Endothelial cell of umbilical vein (primary cell): ENCODE data around the gene IGF2R. TPM values are rescaled to one million over a fixed set of nuclear protein-coding genes. Genes with fewer than 3 reads are reported as not detected.

Experiments
- BruUV-seq: library from RNA; stranded (reverse); fragments of 400-500 nt; replicated peaks from 2 replicates; lab custom pipeline; 2021; lab: Mats Ljungman, UMichigan
- CTCF ChIA-PET: fragments of 300-600, 350-600 bp; sonication (Branson Sonifier 250); formaldehyde crosslinking; loops from one replicate; lab custom pipeline; 2021; ENCODE audit warnings: antibody characterized with exemption, inconsistent platforms; lab: Charles Lee
- POLR2A ChIA-PET: fragments of 300-600, 350-600 bp; sonication (Branson Sonifier 250); formaldehyde crosslinking; loops from one replicate; lab custom pipeline; 2021; ENCODE audit warnings: antibody characterized with exemption, inconsistent platforms; lab: Charles Lee
- DNase-seq: peaks from one replicate; pipeline ENCODE4 v3.0.0-alpha.2; 2011; ENCODE audit warnings: low read depth, low spot score
- FAIRE-seq: peaks from 2 replicates; lab custom pipeline; 2011; peaks lifted over from hg19 to GRCh38; lab: Jason Lieb, UNC
- H2AFZ ChIP-seq: 2 replicates; pipeline ENCODE4 v1.6.0; 2012; ENCODE audit warnings: low read depth, low read length, control low read depth, inconsistent platforms
- H3K27ac ChIP-seq: 2 replicates; pipeline ENCODE4 v1.5.1; 2011; ENCODE audit warnings: low read depth, mild to moderate bottlenecking, control low read depth, low read length, moderate library complexity; ENCODE audit not compliant: insufficient read depth
- H3K27me3 ChIP-seq, 2 experiments: 2 replicates each; pipeline versions ENCODE4 v1.6.0 to v1.6.1; 2011; ENCODE audit warnings: low read length in 2 of 2, mixed read lengths in 1 of 2; ENCODE audit not compliant: control insufficient read depth in 2 of 2, insufficient read depth in 2 of 2
- H3K36me3 ChIP-seq, 2 experiments: 2 replicates in 1 of 2; 3 replicates in 1 of 2; pipeline ENCODE4 v1.5.1; 2011; ENCODE audit warnings: low read length in 2 of 2, mild to moderate bottlenecking in 1 of 2, moderate library complexity in 1 of 2; ENCODE audit not compliant: control insufficient read depth in 2 of 2, insufficient read depth in 2 of 2; ENCODE audit errors: extremely low read depth in 1 of 2
- H3K4me1 ChIP-seq: 3 replicates; pipeline ENCODE4 v1.5.1; 2011; ENCODE audit warnings: mild to moderate bottlenecking, low read length; ENCODE audit not compliant: control insufficient read depth, insufficient read depth; ENCODE audit errors: extremely low read depth
- H3K4me2 ChIP-seq: 2 replicates; pipeline ENCODE4 v1.6.1; 2011; ENCODE audit warnings: low read length, control low read depth, mixed read lengths; ENCODE audit not compliant: insufficient read depth
- H3K4me3 ChIP-seq, 3 experiments: fragments of 200-600 bp in 1 of 3; sonication (generic), shearing (Covaris generic) in 1 of 3; replicated peaks in 1 of 3; 2 replicates each; pipeline ENCODE4 v1.5.1; 2011 to 2016; ENCODE audit warnings: control low read depth in 3 of 3, low read length in 3 of 3, mild to moderate bottlenecking in 2 of 3, inconsistent platforms in 1 of 3, low read depth in 1 of 3, moderate library complexity in 1 of 3; ENCODE audit not compliant: insufficient read depth in 1 of 3
- H3K79me2 ChIP-seq: 2 replicates; pipeline ENCODE4 v1.6.0; 2012; ENCODE audit warnings: low read length, inconsistent platforms; ENCODE audit not compliant: control insufficient read depth, insufficient read depth
- H3K9ac ChIP-seq: replicated peaks from 2 replicates; pipeline ENCODE3; 2011; ENCODE audit warnings: low read length, control low read depth; ENCODE audit not compliant: insufficient read depth; ENCODE audit errors: extremely low read depth
- H3K9me1 ChIP-seq: replicated peaks from 3 replicates; pipeline ENCODE4 v1.6.0; 2011; ENCODE audit warnings: mild to moderate bottlenecking, low read length; ENCODE audit not compliant: control insufficient read depth, insufficient read depth; ENCODE audit errors: extremely low read depth
- H3K9me3 ChIP-seq: replicated peaks from 2 replicates; pipeline ENCODE4 v1.5.1; 2012; ENCODE audit warnings: low read length, inconsistent platforms; ENCODE audit not compliant: control insufficient read depth, insufficient read depth
- H4K20me1 ChIP-seq: replicated peaks from 2 replicates; pipeline ENCODE3; 2011; ENCODE audit warnings: mild to moderate bottlenecking, low read length; ENCODE audit not compliant: control insufficient read depth, insufficient read depth; ENCODE audit errors: extremely low read depth
- EZH2 ChIP-seq: IDR thresholded peaks from 2 replicates; pipeline ENCODE4 v1.6.1; 2012; ENCODE audit warnings: borderline replicate concordance, low read depth, mild to moderate bottlenecking, moderate library complexity, low read length, inconsistent platforms; ENCODE audit not compliant: severe bottlenecking
- FOS ChIP-seq: IDR thresholded peaks from 2 replicates; pipeline ENCODE4 v1.6.1; 2011; ENCODE audit warnings: mild to moderate bottlenecking, low read length, moderate library complexity, borderline replicate concordance; ENCODE audit not compliant: insufficient read depth
- GATA2 ChIP-seq: IDR thresholded peaks from 2 replicates; pipeline ENCODE4 v1.7.0; 2011; ENCODE audit warnings: low read depth, mild to moderate bottlenecking, moderate library complexity, mixed read lengths, low read length; ENCODE audit not compliant: insufficient read length, insufficient read depth
- JUN ChIP-seq: IDR thresholded peaks from 2 replicates; pipeline ENCODE4 v1.6.1; 2011; ENCODE audit warnings: borderline replicate concordance, low read depth; ENCODE audit not compliant: insufficient read length, insufficient read depth
- MYC ChIP-seq: IDR thresholded peaks from one replicate; pipeline ENCODE4 v1.6.1; 2011; ENCODE audit warnings: mild to moderate bottlenecking, low read depth, low read length
- POLR2A ChIP-seq: IDR thresholded peaks from 2 replicates; pipeline ENCODE4 v1.6.1; 2012; ENCODE audit warnings: low read depth, mild to moderate bottlenecking, control low read depth, low read length
- POLR2AphosphoS5 ChIP-seq: IDR thresholded peaks from 2 replicates; pipeline ENCODE4 v1.6.1; 2012; ENCODE audit warnings: low read depth, mild to moderate bottlenecking, control low read depth, low read length, moderate library complexity; ENCODE audit not compliant: insufficient read depth
- dilution Hi-C: fragments of 300-500 bp; cut with MboI; formaldehyde crosslinking; loops from one replicate; pipeline ENCODE4 v1.15.0; 2019; ENCODE audit warnings: low sequenced_read_pairs; ENCODE audit not compliant: extremely low pct_ligation_motif_present
- intact Hi-C: fragments of 100-400 bp; cut with micrococcal nuclease; formaldehyde crosslinking; loops from one replicate; pipeline ENCODE4 v1.10.0; 2022
- polyA plus RNA-seq, 4 experiments: library from polyadenylated mRNA; depleted of rRNA in 3 of 4; stranded (reverse) in 3 of 4; unstranded in 1 of 4; fragments of >200 nt; gene quantifications; 2 replicates each; pipeline versions ENCODE4 v1.2.1 to v1.2.3, GENCODE V29; 2011 to 2012; ENCODE audit warnings: missing spikeins in 1 of 4
- total RNA-seq: library from RNA; stranded (reverse); gene quantifications from 2 replicates; pipeline ENCODE4 v1.2.3, GENCODE V29; 2021
- TF ChIP-seq, protein P1 (sequence below), 2 donors: IDR thresholded peaks; 1 replicate in 1 of 2; 2 replicates in 1 of 2; pipeline ENCODE4 v1.5.1; 2011; ENCODE audit warnings: low read length in 2 of 2, mild to moderate bottlenecking in 2 of 2, moderate library complexity in 2 of 2, control low read depth in 1 of 2, inconsistent platforms in 1 of 2, low read depth in 1 of 2; ENCODE audit not compliant: insufficient read depth in 1 of 2; ENCODE audit errors: extremely low read depth in 1 of 2
- TF ChIP-seq, protein P2 (sequence below): IDR thresholded peaks from 2 replicates; pipeline ENCODE4 v1.6.1; 2011; ENCODE audit not compliant: insufficient read depth, insufficient read length

Gene IGF2R
- total and polyA plus RNA-seq, 2 donors (not counting 3 experiments of a cell fraction or from before 2014, with no cell fraction given): 16.3 to 60.2 TPM

DNA sequence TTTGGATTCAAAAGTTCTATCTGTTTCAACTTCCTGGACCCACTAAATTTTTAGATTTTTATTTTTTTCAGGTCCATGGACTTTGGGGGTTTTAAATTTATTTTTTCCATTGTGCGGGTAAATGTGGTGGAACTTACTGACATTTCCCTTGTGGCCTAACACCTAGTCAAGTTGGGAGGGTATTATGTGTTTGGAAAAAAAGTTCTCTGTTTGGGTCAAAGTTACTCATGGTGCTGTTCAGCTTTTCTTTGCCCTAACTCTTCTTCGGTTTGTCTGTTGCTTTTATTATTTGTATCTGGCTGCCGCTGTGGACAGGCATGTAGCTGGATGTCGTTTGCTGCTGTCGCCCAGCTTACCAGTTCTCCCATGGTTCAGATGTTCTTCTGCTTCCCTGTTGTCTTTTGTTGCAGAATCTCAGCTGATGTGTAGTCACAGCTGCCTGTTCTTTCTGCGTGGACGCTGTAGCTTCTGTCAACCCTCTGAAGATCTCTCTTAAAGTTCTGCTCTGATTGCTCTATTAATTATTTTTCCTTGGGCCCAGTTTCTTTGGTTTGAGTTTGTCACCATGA is 7.9 kb downstream of the IGF2R start:
- intact Hi-C loops (no loop called here), dilution Hi-C loops (no loop called here)
- Histone ChIP-seq H3K36me3 (no peaks in the 10 kb centered on the region), H3K4me2 (no peak overlapping the region), H3K27ac (no peak overlapping the region), H2AFZ (no peak overlapping the region), H4K20me1 (peaks cover 3% of the 10 kb centered on the region), H3K4me3 (no peak overlapping the region), H3K4me1 (peaks cover 15% of the 10 kb centered on the region), H3K9me1 (no peaks in the 10 kb centered on the region), H3K9me3 (no peaks in the 10 kb centered on the region), H3K9ac (no peak overlapping the region), H3K79me2 (peaks cover 3% of the 10 kb centered on the region), H3K27me3 (no peaks in the 10 kb centered on the region)
- ChIA-PET POLR2A (no interaction called here), CTCF (interaction anchor here (0.7 to 0.8 kb wide), 2 partner anchors 9 to 60 kb away, joined by 3 read pairs; no protein-coding TSS in a partner anchor)
- no peak for DNase-seq
- BruUV-seq: no TSS peak
- TF ChIP-seq FOS (no peak), GATA2 (no peak), POLR2A (no peak), JUN (no peak), POLR2AphosphoS5 (no peak), MYC (no peak), EZH2 (no peak)
- TF ChIP-seq, protein P1, sequence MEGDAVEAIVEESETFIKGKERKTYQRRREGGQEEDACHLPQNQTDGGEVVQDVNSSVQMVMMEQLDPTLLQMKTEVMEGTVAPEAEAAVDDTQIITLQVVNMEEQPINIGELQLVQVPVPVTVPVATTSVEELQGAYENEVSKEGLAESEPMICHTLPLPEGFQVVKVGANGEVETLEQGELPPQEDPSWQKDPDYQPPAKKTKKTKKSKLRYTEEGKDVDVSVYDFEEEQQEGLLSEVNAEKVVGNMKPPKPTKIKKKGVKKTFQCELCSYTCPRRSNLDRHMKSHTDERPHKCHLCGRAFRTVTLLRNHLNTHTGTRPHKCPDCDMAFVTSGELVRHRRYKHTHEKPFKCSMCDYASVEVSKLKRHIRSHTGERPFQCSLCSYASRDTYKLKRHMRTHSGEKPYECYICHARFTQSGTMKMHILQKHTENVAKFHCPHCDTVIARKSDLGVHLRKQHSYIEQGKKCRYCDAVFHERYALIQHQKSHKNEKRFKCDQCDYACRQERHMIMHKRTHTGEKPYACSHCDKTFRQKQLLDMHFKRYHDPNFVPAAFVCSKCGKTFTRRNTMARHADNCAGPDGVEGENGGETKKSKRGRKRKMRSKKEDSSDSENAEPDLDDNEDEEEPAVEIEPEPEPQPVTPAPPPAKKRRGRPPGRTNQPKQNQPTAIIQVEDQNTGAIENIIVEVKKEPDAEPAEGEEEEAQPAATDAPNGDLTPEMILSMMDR (IDR thresholded peaks at IDR 0.05; ENCODE audit: extremely low read depth in 1 of 2, insufficient read depth in 1 of 2, low read depth in 1 of 2, low read length in 2 of 2): no peak
- TF ChIP-seq, protein P2, sequence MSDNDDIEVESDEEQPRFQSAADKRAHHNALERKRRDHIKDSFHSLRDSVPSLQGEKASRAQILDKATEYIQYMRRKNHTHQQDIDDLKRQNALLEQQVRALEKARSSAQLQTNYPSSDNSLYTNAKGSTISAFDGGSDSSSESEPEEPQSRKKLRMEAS: no peak
- no peak for FAIRE-seq
